Heart left ventricle (tissue), 16 donors: ENCODE results near the gene KRT86. TPM values are rescaled to one million over a fixed set of nuclear protein-coding genes. Genes with fewer than 3 reads are reported as not detected.

Experiments
- ATAC-seq, 4 donors: fragments of 200-7000 bp; cut with Tn5 transposase; one replicate each; pipeline ENCODE4 v1.9.1; 2020 to 2022; ENCODE audit warnings: moderate library complexity in 4 of 4, mild to moderate bottlenecking in 3 of 4, moderate number of reproducible peaks in 1 of 4
- DNase-seq, 5 donors: peaks; one replicate each; pipeline ENCODE4 v3.0.0-alpha.2; 2020
- H3K27ac ChIP-seq, 12 donors: fragments of 200-600 bp; sonication (generic) in 4 of 12; one replicate each; pipeline versions ENCODE4 v1.5.0 to v1.8.0; 2016 to 2022; ENCODE audit warnings: mild to moderate bottlenecking in 2 of 12
- H3K27me3 ChIP-seq, 9 donors: fragments of 200-600 bp; sonication (generic) in 2 of 9; one replicate each; pipeline versions ENCODE4 v1.5.1 to v1.8.0; 2016 to 2022; ENCODE audit warnings: mild to moderate bottlenecking in 3 of 9
- H3K36me3 ChIP-seq, 9 donors: fragments of 200-600 bp; sonication (generic) in 2 of 9; one replicate each; pipeline versions ENCODE4 v1.5.0 to v1.8.0; 2018 to 2022; ENCODE audit warnings: mild to moderate bottlenecking in 2 of 9
- H3K4me1 ChIP-seq, 12 donors: fragments of 200-600 bp; sonication (generic) in 4 of 12; one replicate each; pipeline versions ENCODE4 v1.5.0 to v1.8.0; 2016 to 2022; ENCODE audit warnings: mild to moderate bottlenecking in 3 of 12
- H3K4me3 ChIP-seq, 12 donors: fragments of 200-600 bp; sonication (generic) in 4 of 12; one replicate each; pipeline versions ENCODE4 v1.5.0 to v1.8.0; 2017 to 2022; ENCODE audit warnings: mild to moderate bottlenecking in 9 of 12, moderate library complexity in 4 of 12
- H3K9me3 ChIP-seq, 12 donors: fragments of 200-600 bp; sonication (generic) in 4 of 12; one replicate each; pipeline versions ENCODE4 v1.5.0 to v1.8.0; 2016 to 2022; ENCODE audit warnings: mild to moderate bottlenecking in 1 of 12
- POLR2A ChIP-seq, 2 donors: fragments of 450-650 bp; IDR thresholded peaks; one replicate each; pipeline ENCODE4 v1.6.1; 2017; ENCODE audit warnings: antibody characterized with exemption in 2 of 2, mild to moderate bottlenecking in 2 of 2, moderate library complexity in 2 of 2
- WGBS, 4 donors: extraction: QIAGEN DNeasy Blood & Tissue Kit in 2 of 4; methylation state at CpG; one replicate each; pipeline versions ENCODE4 v1.1.5 to v1.1.7; 2013 to 2018; 5-methylcytosine and 5-hydroxymethylcytosine counted together
- intact Hi-C, 10 donors: fragments of 100-400 bp; cut with DNase I; formaldehyde crosslinking; loops; one replicate each; pipeline versions ENCODE4 v1.11.1 to v1.14.2; 2022
- polyA plus RNA-seq, 2 donors: library from polyadenylated mRNA; stranded (reverse); fragments of 200-250 nt; gene quantifications; one replicate each; pipeline ENCODE4 v1.2.3, GENCODE V29; 2013
- total RNA-seq, 9 donors: library from RNA; depleted of rRNA in 2 of 9; stranded (reverse); fragments of >200 nt in 2 of 9; fragmentation: NEBNext Ultra II Directional in 3 of 9; extraction: Animal tissue kit (Norgen Biotek cat#: 25700) in 3 of 9; gene quantifications; one replicate each; pipeline versions ENCODE4 v1.1.0 to v1.2.4, GENCODE V29; 2016 to 2023
- TF ChIP-seq, protein P1 (sequence below), 12 donors: fragments of 200-600 bp; sonication (generic) in 4 of 12; IDR thresholded peaks; one replicate each; pipeline versions ENCODE4 v1.5.0 to v1.8.0; 2018 to 2022; ENCODE audit warnings: antibody characterized with exemption in 12 of 12, mild to moderate bottlenecking in 5 of 12
- donor health status: ischemic (EF 13 %, LVEDD 7.1; RV severe dilation, severe dysfunction).
- donor health status: healthy with polysubstance abuse.
- donor health status: DM: no; HTN: yes; CAD: no.
- donor health status: DM: no; HTN: no; CAD: no.
- donor health status: ischemic (EF 25% LVEDD 6.9; RV normal size, moderate dysfunction).
- donor health status: ischemic (EF 25% LVEDD 5.7; RV mildly dilated, moderate dysfunction).
- donor health status: healthy.
- donor health status: DM: yes; HTN: yes; CAD: no.
- donor health status: ischemic (EF 35%, LVEDD 5.7; RV mildly dilated, moderate dysfunction).
- donor health status: nonischemic (EF 11% LVEDD 7.7; RV severe dilation, severe dysfunction).
- donor health status: DM: yes; HTN: yes; CAD: no.
- donor health status: PGD.
- donor health status: ischemic (EF 29% LVEDD 5.4; RV normal size, mild dysfunction).
- donor health status: nonischemic (EF 23%, LVEDD 6.1; RV moderate dilation, normal function).

Gene KRT86
- total and polyA plus RNA-seq, 11 donors: not detected

DNA sequence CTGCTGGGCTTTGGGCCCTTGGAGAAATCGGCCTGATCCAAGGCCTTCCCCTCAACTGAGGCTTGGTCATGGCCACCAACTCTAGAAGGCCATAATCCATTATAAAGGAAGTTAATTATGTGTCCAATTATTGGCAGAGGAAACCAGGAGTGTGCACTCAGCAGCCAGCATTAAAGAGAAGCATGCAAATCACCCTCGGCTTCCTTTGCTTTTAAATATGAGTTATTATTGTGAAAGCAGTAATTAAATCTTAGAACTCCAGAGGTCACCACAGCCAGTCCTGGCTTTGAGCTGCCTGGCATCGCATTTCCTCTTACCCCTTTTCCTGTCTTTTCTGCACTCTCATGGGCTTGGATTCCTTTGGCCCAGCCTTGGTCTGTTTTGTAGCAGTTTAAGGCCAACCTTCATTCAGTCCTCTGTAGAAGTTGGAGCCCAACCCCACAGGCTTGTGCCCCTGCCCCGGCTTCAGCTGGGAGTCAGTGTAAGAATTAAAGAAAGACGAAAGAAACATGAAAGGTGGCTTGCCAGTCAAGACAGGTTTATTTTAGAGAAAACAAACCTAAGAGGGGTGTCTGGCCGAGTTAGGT is 14.7 kb upstream of the KRT86 start:
- Histone ChIP-seq H3K4me1 (peaks cover 0 to 13% (median 1%) of the 10 kb centered on the region in 12 donors), H3K27ac (no peak overlapping the region), H3K36me3 (no peaks in the 10 kb centered on the region), H3K4me3 (no peak overlapping the region), H3K9me3 (no peaks in the 10 kb centered on the region), H3K27me3 (peaks cover 12 to 70% (median 39%) of the 10 kb centered on the region in 9 donors)
- TF ChIP-seq, protein P1, sequence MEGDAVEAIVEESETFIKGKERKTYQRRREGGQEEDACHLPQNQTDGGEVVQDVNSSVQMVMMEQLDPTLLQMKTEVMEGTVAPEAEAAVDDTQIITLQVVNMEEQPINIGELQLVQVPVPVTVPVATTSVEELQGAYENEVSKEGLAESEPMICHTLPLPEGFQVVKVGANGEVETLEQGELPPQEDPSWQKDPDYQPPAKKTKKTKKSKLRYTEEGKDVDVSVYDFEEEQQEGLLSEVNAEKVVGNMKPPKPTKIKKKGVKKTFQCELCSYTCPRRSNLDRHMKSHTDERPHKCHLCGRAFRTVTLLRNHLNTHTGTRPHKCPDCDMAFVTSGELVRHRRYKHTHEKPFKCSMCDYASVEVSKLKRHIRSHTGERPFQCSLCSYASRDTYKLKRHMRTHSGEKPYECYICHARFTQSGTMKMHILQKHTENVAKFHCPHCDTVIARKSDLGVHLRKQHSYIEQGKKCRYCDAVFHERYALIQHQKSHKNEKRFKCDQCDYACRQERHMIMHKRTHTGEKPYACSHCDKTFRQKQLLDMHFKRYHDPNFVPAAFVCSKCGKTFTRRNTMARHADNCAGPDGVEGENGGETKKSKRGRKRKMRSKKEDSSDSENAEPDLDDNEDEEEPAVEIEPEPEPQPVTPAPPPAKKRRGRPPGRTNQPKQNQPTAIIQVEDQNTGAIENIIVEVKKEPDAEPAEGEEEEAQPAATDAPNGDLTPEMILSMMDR (IDR thresholded peaks at IDR 0.05): no peak
- no peak for TF ChIP-seq POLR2A (IDR thresholded peaks at IDR 0.05)
- DNase-seq (no peak), ATAC-seq (no peak)
- WGBS, 4 donors: 78 to 87% (median 85%) methylated on average over 6 of the region's 6 CpGs
- intact Hi-C loops: no loop called here

DNA sequence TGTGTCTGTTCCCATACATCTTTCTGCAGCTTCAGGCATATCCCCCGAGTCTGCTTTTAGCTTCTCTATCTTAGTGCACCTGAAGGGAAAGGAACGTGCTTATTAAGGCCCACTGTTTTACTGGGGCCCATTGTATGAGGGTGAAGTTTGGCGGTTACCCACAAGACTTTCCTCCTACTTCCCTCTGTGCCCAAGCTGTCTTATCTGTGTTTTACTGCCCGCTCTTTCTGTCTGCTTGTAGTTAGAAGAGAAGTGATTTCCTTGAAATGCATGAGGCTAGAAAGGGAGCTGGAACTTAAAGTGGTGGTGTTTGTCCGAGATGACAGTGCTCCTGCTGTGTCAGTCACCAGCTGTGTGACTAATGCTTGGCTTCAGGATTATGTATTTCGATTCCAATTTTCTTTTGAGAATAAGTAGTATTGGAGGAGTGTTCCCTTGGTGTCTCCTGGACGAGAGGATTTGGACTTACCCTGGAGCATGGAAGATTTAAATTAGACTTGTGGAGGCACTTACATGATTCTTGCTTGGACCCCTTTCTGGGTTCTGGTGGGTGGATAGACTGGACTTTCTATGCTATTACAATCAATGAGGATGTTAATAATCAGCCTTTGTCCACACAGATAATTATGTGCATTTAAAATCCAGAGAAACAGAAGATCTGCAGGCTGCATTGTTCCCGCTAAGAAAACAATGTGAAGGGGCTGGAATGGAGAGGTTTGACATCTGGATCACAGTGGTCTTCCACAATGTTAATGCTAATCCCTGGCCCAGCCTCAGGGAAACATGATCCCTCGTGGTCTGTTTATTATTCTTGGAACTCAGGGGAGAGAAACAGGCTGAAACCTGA is 13.9 kb upstream of the KRT86 start:
- peaks cover 12 to 65% (median 37%) of the 10 kb centered on the region in 9 donors for H3K27me3 ChIP-seq
- no peak for ATAC-seq

DNA sequence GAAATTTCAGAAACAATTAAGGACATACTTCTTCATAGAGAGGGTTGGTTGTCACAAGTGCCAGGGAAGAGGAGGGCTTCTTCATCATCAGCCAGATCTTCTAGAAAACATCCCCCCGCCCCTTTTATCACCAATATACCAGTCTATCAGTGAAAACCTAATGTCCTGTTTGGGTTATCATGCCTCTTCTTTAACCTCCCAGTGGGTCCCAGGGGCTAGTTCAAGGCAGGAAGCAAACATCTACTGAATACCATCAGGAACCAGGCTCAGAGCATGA is 13.3 kb upstream of the KRT86 start:
- Histone ChIP-seq H3K27ac (no peak overlapping the region), H3K27me3 (peaks cover 12 to 61% (median 33%) of the 10 kb centered on the region in 9 donors), H3K4me1 (peaks cover 0 to 13% (median 1%) of the 10 kb centered on the region in 12 donors), H3K4me3 (no peak overlapping the region), H3K9me3 (no peaks in the 10 kb centered on the region), H3K36me3 (no peaks in the 10 kb centered on the region)
- TF ChIP-seq, protein P1 (IDR thresholded peaks at IDR 0.05): no peak
- no peak for TF ChIP-seq POLR2A (IDR thresholded peaks at IDR 0.05)
- intact Hi-C loops: no loop called here
- no peak for DNase-seq
- no peak for ATAC-seq
- WGBS, 4 donors: 63 to 91% (median 78%) methylated on average over 1 of the region's 1 CpG

More for the DNA sequence above, 13.9 kb upstream of the KRT86 start:
- intact Hi-C loops: no loop called here
- no peak for TF ChIP-seq POLR2A (IDR thresholded peaks at IDR 0.05)
- TF ChIP-seq, protein P1 (IDR thresholded peaks at IDR 0.05): no peak
- no peak overlapping the region for H3K4me3 ChIP-seq
- H3K4me1 ChIP-seq: peaks cover 0 to 13% (median 1%) of the 10 kb centered on the region in 12 donors
- no peak for DNase-seq
- no peaks in the 10 kb centered on the region for H3K36me3 ChIP-seq
- no peak overlapping the region for H3K27ac ChIP-seq
- 69 to 82% (median 75%) methylated on average over 9 of the region's 9 CpGs for WGBS, 4 donors
- no peaks in the 10 kb centered on the region for H3K9me3 ChIP-seq

DNA sequence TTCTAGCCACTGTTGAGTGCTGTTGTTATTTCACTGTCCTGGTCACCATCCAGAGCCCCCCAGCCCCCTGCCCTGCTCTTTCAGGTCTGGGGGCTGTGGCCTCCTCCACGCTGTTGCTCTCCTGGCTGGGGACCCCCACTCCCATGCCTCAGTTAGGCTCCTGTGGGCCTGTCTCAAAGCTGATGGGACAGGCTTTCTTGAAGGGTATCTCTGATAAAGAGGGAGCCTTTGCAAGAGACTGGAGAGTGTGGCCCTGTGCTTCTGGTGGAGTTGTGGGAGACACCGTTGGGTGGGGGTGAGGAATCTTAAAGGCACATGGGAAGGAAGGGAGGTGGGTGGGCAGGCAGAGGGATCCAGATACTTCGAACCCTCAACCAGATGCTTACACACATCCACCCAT is 12.2 kb upstream of the KRT86 start:
- Histone ChIP-seq H3K27ac (no peak overlapping the region), H3K9me3 (no peaks in the 10 kb centered on the region), H3K4me1 (peaks cover 0 to 13% (median 1%) of the 10 kb centered on the region in 12 donors), H3K4me3 (no peak overlapping the region), H3K27me3 (peaks cover 12 to 50% (median 23%) of the 10 kb centered on the region in 9 donors), H3K36me3 (no peaks in the 10 kb centered on the region)
- no peak for ATAC-seq
- no peak for TF ChIP-seq POLR2A (IDR thresholded peaks at IDR 0.05)
- TF ChIP-seq, protein P1 (IDR thresholded peaks at IDR 0.05): no peak
- 81 to 97% (median 88%) methylated on average over 2 to 3 of the region's 3 CpGs for WGBS, 4 donors
- no peak for DNase-seq
- intact Hi-C loops: no loop called here
